Pancreas (tissue), 10 donors: ENCODE measurements around the gene HTR3D. TPM values are rescaled to one million over a fixed set of nuclear protein-coding genes. Genes with fewer than 3 reads are reported as not detected.
A peak's percentile ranks its signal among the peaks of the same experiment; 100 is the strongest.
"Not testable (repeated sequence)": the region's sequence is repeated elsewhere in the genome, so short reads cannot be mapped to it uniquely, and the experiment has no call there.

Experiments used
- ATAC-seq, 4 donors: fragments of 200-7000 bp; cut with Tn5 transposase; one replicate each; pipeline versions ENCODE4 v1.8.0 to v1.9.1; 2020; ENCODE audit warnings: mild to moderate bottlenecking in 4 of 4, moderate library complexity in 4 of 4
- DNase-seq, 6 donors: peaks; one replicate each; pipeline ENCODE4 v3.0.0-alpha.2; 2020
- FAIRE-seq: peaks from 2 replicates; lab custom pipeline; 2012; peaks lifted over from hg19 to GRCh38; lab: Jason Lieb, UNC
- H3K27ac ChIP-seq, 4 donors: fragments of 200-600 bp; sonication (generic); 1 replicate in 3 of 4; 2 replicates in 1 of 4; pipeline versions ENCODE4 v1.5.0 to v1.8.0; 2020
- H3K27me3 ChIP-seq, 4 donors: fragments of 200-600 bp; one replicate each; pipeline ENCODE4 v1.8.0; 2021
- H3K36me3 ChIP-seq, 3 donors: fragments of 200-600 bp; sonication (generic) in 1 of 3; one replicate each; pipeline versions ENCODE4 v1.5.0 to v1.8.0; 2020 to 2021
- H3K4me1 ChIP-seq, 3 donors: fragments of 200-600 bp; one replicate each; pipeline ENCODE4 v1.8.0; 2021
- H3K4me3 ChIP-seq, 4 donors: fragments of 200-600 bp; sonication (generic) in 2 of 4; one replicate each; pipeline versions ENCODE4 v1.5.0 to v1.8.0; 2020 to 2021
- H3K9me3 ChIP-seq, 4 donors: fragments of 200-600 bp; one replicate each; pipeline ENCODE4 v1.8.0; 2021
- CTCF ChIP-seq, 4 donors: fragments of 200-600 bp; sonication (generic) in 3 of 4; IDR thresholded peaks; one replicate each; pipeline versions ENCODE4 v1.5.0 to v1.8.0; 2021; ENCODE audit warnings: antibody characterized with exemption in 4 of 4
- WGBS, 2 donors: extraction: QIAGEN DNeasy Blood & Tissue Kit; methylation state at CpG; one replicate each; pipeline ENCODE4 v1.1.7; 2013; 5-methylcytosine and 5-hydroxymethylcytosine counted together
- intact Hi-C, 3 donors: fragments of 100-400 bp; cut with DNase I; formaldehyde crosslinking; loops; one replicate each; pipeline versions ENCODE4 v1.11.1 to v1.14.2; 2022
- polyA plus RNA-seq, 2 donors: library from polyadenylated mRNA; stranded (reverse); fragments of 200-250 nt; gene quantifications; one replicate each; pipeline ENCODE4 v1.2.3, GENCODE V29; 2013
- total RNA-seq, 6 donors: library from RNA; stranded (reverse); fragmentation: NEBNext Ultra II Directional in 4 of 6; extraction: Animal tissue kit (Norgen Biotek cat#: 25700) in 4 of 6; gene quantifications; one replicate each; pipeline versions ENCODE4 v1.2.1 to v1.2.4, GENCODE V29; 2021 to 2023
- donor health status: healthy with polysubstance abuse.
- donor health status: DM: no; HTN: no; CAD: no; lungs with moderate emphysema.
- donor health status: DM: no; HTN: no; CAD: no.
- donor health status: control.
- donor health status: control.
- donor health status: Bipolar disorder and iron deficiency.
- donor health status: DM: yes; HTN: yes; CAD: no.
- donor health status: DM: no; HTN: no; CAD: no.
- donor health status: DM: no; HTN: no; CAD: no.
- donor health status: DM: yes; HTN: yes; CAD: no.

HTR3D gene
- total and polyA plus RNA-seq, 8 donors: not detected

- FAIRE-seq: no peak
- Histone ChIP-seq H3K27me3 (no peaks in the 10 kb centered on the region), H3K4me1 (no peaks in the 10 kb centered on the region), H3K9me3 (no peaks in the 10 kb centered on the region), H3K27ac (peak overlapping the region in 2 of 4 donors; percentile 28 to 73), H3K36me3 (no peaks in the 10 kb centered on the region), H3K4me3 (peak overlapping the region; percentile 91 to 100 (median 100))
- TF ChIP-seq CTCF (IDR thresholded peaks at IDR 0.05): peak; percentile 84 to 97 (median 92)
- DNase-seq: peak in 5 of 6 donors; percentile 41 to 84 (median 70)
- 10 to 18% methylated on average over 57 of the region's 57 CpGs for WGBS, 2 donors
- intact Hi-C loops: loop anchor here in 1 of 3 donors (5.0 kb wide), 1 partner anchor 120 kb away; no protein-coding TSS in a partner anchor
- ATAC-seq: peak; percentile 89 to 94 (median 90)
Measured at GRCh38 chr3:184016811-184017671, 14.5 kb upstream of the HTR3D start.

GRCh38 chr3:184017672-184018423, 13.7 kb upstream of the HTR3D start, which contains the start of gene ABCC5:
Gene ABCC5 (minus strand): TSS chr3:184017884. CDS start chr3:184014392, 3,492 bp downstream.
- DNase-seq (peak; percentile 90 to 97 (median 91)), FAIRE-seq (no peak), ATAC-seq (peak; percentile 98 to 99 (median 99))
- no peaks in the 10 kb centered on the region for H3K27me3 ChIP-seq
- peak within 1 kb of the TSS; percentile 20 to 74 (median 50) for H3K27ac ChIP-seq
- intact Hi-C loops: loop anchor here in 1 of 3 donors (5.0 kb wide), 1 partner anchor 121 kb away; no protein-coding TSS in a partner anchor
- peak within 1 kb of the TSS; percentile 91 to 100 (median 100) for H3K4me3 ChIP-seq
- H3K4me1 ChIP-seq: no peaks in the 10 kb centered on the region
- no peaks in the 10 kb centered on the region for H3K36me3 ChIP-seq
- WGBS, 2 donors: 0% methylated on average over 52 to 55 of the region's 55 CpGs
- H3K9me3 ChIP-seq: no peaks in the 10 kb centered on the region
- peak in 3 of 4 donors; percentile 4 to 49 (median 41) for TF ChIP-seq CTCF (IDR thresholded peaks at IDR 0.05)

- TF ChIP-seq CTCF (IDR thresholded peaks at IDR 0.05): no peak
- 83 to 88% methylated on average over 21 of the region's 21 CpGs for WGBS, 2 donors
- H3K27ac ChIP-seq: peak overlapping the region in 3 of 4 donors; percentile 20 to 74 (median 73)
Measured at GRCh38 chr3:184018424-184018973, 13.0 kb upstream of the HTR3D start.

GRCh38 chr3:184022323-184022722, 9.2 kb upstream of the HTR3D start:
- Histone ChIP-seq H3K9me3 (no peaks in the 10 kb centered on the region), H3K36me3 (no peaks in the 10 kb centered on the region), H3K27ac (no peak overlapping the region), H3K27me3 (no peaks in the 10 kb centered on the region), H3K4me1 (no peaks in the 10 kb centered on the region), H3K4me3 (no peak overlapping the region)
- TF ChIP-seq CTCF (IDR thresholded peaks at IDR 0.05): no peak
- FAIRE-seq (no peak), DNase-seq (no peak), ATAC-seq (no peak)
- intact Hi-C loops: no loop called here
- 74 to 75% methylated on average over 7 of the region's 7 CpGs for WGBS, 2 donors

More at GRCh38 chr3:184018424-184018973, 13.0 kb upstream of the HTR3D start:
- Histone ChIP-seq H3K27me3 (no peaks in the 10 kb centered on the region), H3K36me3 (no peaks in the 10 kb centered on the region), H3K4me1 (no peaks in the 10 kb centered on the region), H3K4me3 (peak overlapping the region; percentile 91 to 100 (median 100)), H3K9me3 (no peaks in the 10 kb centered on the region)
- intact Hi-C loops: loop anchor here in 1 of 3 donors (5.0 kb wide), 1 partner anchor 121 kb away; no protein-coding TSS in a partner anchor
- no peak for ATAC-seq
- FAIRE-seq: no peak
- DNase-seq: peak in 1 of 6 donors; percentile 9

- H3K9me3 ChIP-seq, intact Hi-C loops, DNase-seq, H3K36me3 ChIP-seq, H3K27ac ChIP-seq, ATAC-seq, H3K4me3 ChIP-seq, FAIRE-seq, H3K4me1 ChIP-seq, H3K27me3 ChIP-seq: not testable (repeated sequence)
- WGBS, 2 donors: 56 to 62% methylated on average over 5 of the region's 5 CpGs
Measured at GRCh38 chr3:184025256-184025655, 6.3 kb upstream of the HTR3D start.

- H3K4me1 ChIP-seq, intact Hi-C loops, DNase-seq, H3K27me3 ChIP-seq, FAIRE-seq, H3K9me3 ChIP-seq, H3K4me3 ChIP-seq, ATAC-seq, H3K27ac ChIP-seq, H3K36me3 ChIP-seq: not testable (repeated sequence)
- WGBS, 2 donors: 59 to 70% methylated on average over 1 of the region's 1 CpG
Measured at GRCh38 chr3:184028275-184028890, 3.2 kb upstream of the HTR3D start.
